Measurements from ENCODE around the gene PHF24. TPM values are rescaled to one million over a fixed set of nuclear protein-coding genes. Genes with fewer than 3 reads are reported as not detected.
A peak's percentile ranks its signal among the peaks of the same experiment; 100 is the strongest.

Gene PHF24
- total and polyA plus RNA-seq, 10 of the 15 experiments (the other 5 are each of a cell fraction or from before 2014, with no cell fraction given), result 0.02 to 0.04 TPM; not detected in 8

DNA sequence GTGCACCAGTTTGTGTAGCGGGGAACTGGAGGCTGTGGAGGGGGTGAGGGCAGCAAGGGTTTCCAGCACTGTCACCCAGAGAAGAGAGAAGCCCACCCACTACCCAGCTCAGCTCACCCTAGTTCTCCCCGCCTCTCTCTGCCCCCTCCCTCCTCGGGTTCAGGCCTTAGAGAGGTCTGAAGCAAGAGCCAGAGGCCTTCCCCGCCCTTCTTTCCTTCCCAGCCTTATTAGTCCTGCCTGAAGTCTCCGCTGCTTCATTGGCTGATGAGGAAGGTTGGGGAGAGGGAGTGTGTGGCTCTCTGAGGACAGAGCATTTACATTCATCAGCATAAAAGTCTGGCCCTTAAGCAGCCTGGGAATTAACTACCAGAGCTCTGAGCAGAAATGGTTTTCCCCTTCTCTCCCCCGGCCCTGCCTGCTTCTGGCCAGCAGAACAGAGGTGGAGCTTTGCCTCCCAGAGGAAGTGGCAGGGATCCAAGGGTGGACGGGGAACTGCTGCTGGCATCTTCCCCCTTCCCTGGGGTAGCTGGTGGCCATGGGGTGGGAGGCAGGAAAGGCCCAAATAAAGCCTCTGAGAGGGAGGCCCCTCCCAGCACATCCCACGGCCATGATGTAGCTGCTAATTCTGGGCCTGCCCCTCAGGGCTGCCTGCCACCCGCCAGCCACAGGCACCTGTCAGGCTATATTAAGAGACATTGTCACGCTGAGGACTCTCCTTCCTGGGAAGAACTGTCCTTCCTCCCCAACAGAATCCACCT, 35.6 kb downstream of the PHF24 start:
- ChIA-PET CTCF (interaction anchor here (0.5 to 7.4 kb wide), 12 partner anchors 9 to 291 kb away, joined by 3 to 63 read pairs (median 3); partner anchors contain the start of gene ATOSB), POLR2A (interaction anchor here (0.5 to 3.6 kb wide), 7 partner anchors 8 to 122 kb away, joined by 3 to 18 read pairs (median 3); partner anchors contain the start of genes ATOSB and VCP), RAD21 (ENCODE audit: unreplicated experiment) (interaction anchor here (1.3 to 2.7 kb wide), 5 partner anchors 9 to 120 kb away, joined by 5 to 14 read pairs (median 7); no protein-coding TSS in a partner anchor), SMC1A (ENCODE audit: uncharacterized antibody, unreplicated experiment) (interaction anchor here (0.6 to 4.5 kb wide), 7 partner anchors 9 to 1414 kb away, joined by 3 to 33 read pairs (median 5); partner anchors contain the start of genes FANCG and PIGO)
- DNase-seq (ENCODE audit: low read depth, low spot score), result no peak
- Histone ChIP-seq H3K4me2 (ENCODE audit: control insufficient read depth, insufficient read depth) (peak overlapping the region; percentile 35), H4K20me1 (ENCODE audit: control insufficient read depth, insufficient read depth) (no peaks in the 10 kb centered on the region), H3K9ac (ENCODE audit: control insufficient read depth, insufficient read depth, low read length) (peak overlapping the region; percentile 40), H3K4me3 (no peak overlapping the region; the same call in 1 of the 2 replicates), H2AFZ (ENCODE audit: control insufficient read depth, low read depth, low read length) (peak overlapping the region; percentile 79), H3K27ac (ENCODE audit: control insufficient read depth, insufficient read depth) (peak overlapping the region; percentile 69), H3K27me3 (replicated peaks in 1 of 2; ENCODE audit: control insufficient read depth in 2 of 2, insufficient read depth in 2 of 2, low read length in 1 of 2) (no peaks in the 10 kb centered on the region), H3K79me2 (ENCODE audit: control insufficient read depth, insufficient read depth, low read length) (no peaks in the 10 kb centered on the region), H3K4me1 (ENCODE audit: control insufficient read depth, insufficient read depth, low read length) (peaks cover 33% of the 10 kb centered on the region), H3K9me3 (replicated peaks; ENCODE audit: control insufficient read depth, insufficient read depth, low read length) (no peaks in the 10 kb centered on the region), H3K36me3 (ENCODE audit: control insufficient read depth in 2 of 2, insufficient read depth in 2 of 2, low read length in 1 of 2) (0 out of 4 replicates have a peak, but pooled peaks cover 0 to 2% of the 10 kb centered on the region in 2 experiments)
- intact Hi-C loops (cut with micrococcal nuclease; ENCODE audit: unreplicated experiment), result no loop called here
- no peak for FAIRE-seq
- TSS peak; percentile 54 for BruUV-seq (replicated peaks)
- ATAC-seq, result peak; percentile 14
- in situ Hi-C loops (cut with MboI), result no loop called here
- WGBS (ENCODE audit: insufficient coverage, insufficient replicate concordance, low lambda C conversion rate, missing lambda C conversion rate), result 17% methylated on average over 10 of the region's 10 CpGs
- TF ChIP-seq RUNX3 (IDR thresholded peaks at IDR 0.05; ENCODE audit: low read length), result no peak
- TF ChIP-seq RCOR1 (conservative IDR thresholded peaks at IDR 0.05; ENCODE audit: low read depth, low read length), result no peak
- TF ChIP-seq NR2C1 (IDR thresholded peaks at IDR 0.05), result no peak
- TF ChIP-seq, protein P1, sequence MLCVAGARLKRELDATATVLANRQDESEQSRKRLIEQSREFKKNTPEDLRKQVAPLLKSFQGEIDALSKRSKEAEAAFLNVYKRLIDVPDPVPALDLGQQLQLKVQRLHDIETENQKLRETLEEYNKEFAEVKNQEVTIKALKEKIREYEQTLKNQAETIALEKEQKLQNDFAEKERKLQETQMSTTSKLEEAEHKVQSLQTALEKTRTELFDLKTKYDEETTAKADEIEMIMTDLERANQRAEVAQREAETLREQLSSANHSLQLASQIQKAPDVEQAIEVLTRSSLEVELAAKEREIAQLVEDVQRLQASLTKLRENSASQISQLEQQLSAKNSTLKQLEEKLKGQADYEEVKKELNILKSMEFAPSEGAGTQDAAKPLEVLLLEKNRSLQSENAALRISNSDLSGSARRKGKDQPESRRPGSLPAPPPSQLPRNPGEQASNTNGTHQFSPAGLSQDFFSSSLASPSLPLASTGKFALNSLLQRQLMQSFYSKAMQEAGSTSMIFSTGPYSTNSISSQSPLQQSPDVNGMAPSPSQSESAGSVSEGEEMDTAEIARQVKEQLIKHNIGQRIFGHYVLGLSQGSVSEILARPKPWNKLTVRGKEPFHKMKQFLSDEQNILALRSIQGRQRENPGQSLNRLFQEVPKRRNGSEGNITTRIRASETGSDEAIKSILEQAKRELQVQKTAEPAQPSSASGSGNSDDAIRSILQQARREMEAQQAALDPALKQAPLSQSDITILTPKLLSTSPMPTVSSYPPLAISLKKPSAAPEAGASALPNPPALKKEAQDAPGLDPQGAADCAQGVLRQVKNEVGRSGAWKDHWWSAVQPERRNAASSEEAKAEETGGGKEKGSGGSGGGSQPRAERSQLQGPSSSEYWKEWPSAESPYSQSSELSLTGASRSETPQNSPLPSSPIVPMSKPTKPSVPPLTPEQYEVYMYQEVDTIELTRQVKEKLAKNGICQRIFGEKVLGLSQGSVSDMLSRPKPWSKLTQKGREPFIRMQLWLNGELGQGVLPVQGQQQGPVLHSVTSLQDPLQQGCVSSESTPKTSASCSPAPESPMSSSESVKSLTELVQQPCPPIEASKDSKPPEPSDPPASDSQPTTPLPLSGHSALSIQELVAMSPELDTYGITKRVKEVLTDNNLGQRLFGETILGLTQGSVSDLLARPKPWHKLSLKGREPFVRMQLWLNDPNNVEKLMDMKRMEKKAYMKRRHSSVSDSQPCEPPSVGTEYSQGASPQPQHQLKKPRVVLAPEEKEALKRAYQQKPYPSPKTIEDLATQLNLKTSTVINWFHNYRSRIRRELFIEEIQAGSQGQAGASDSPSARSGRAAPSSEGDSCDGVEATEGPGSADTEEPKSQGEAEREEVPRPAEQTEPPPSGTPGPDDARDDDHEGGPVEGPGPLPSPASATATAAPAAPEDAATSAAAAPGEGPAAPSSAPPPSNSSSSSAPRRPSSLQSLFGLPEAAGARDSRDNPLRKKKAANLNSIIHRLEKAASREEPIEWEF (IDR thresholded peaks at IDR 0.05; ENCODE audit: insufficient replicate concordance, low read depth, low read length), result no peak
- TF ChIP-seq BMI1 (IDR thresholded peaks at IDR 0.05; ENCODE audit: borderline replicate concordance), result no peak
- peak; percentile 83 for TF ChIP-seq IKZF1 (conservative IDR thresholded peaks at IDR 0.05)
- TF ChIP-seq ZSCAN29 (IDR thresholded peaks at IDR 0.05), result no peak
- TF ChIP-seq TARDBP (IDR thresholded peaks at IDR 0.05; ENCODE audit: borderline replicate concordance), result no peak
- 0 out of 2 replicates have a peak, but pooled peaks have one; percentile 51 for TF ChIP-seq DPF2 (IDR thresholded peaks at IDR 0.05)
- no peak for TF ChIP-seq CBX3 (IDR thresholded peaks at IDR 0.05; ENCODE audit: borderline replicate concordance, low read depth)
- no peak for TF ChIP-seq NFYB (IDR thresholded peaks at IDR 0.05; ENCODE audit: insufficient read depth, low read depth, low read length)
- TF ChIP-seq, protein P2, sequence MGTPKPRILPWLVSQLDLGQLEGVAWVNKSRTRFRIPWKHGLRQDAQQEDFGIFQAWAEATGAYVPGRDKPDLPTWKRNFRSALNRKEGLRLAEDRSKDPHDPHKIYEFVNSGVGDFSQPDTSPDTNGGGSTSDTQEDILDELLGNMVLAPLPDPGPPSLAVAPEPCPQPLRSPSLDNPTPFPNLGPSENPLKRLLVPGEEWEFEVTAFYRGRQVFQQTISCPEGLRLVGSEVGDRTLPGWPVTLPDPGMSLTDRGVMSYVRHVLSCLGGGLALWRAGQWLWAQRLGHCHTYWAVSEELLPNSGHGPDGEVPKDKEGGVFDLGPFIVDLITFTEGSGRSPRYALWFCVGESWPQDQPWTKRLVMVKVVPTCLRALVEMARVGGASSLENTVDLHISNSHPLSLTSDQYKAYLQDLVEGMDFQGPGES (IDR thresholded peaks at IDR 0.05), result no peak
- no peak for TF ChIP-seq IRF4 (IDR thresholded peaks at IDR 0.05; ENCODE audit: low read depth, low read length)
- TF ChIP-seq MTA3 (IDR thresholded peaks at IDR 0.05; ENCODE audit: borderline replicate concordance, low read length), result no peak
- TF ChIP-seq MXI1 (IDR thresholded peaks at IDR 0.05; ENCODE audit: low read depth, low read length), result no peak
- TF ChIP-seq, protein P3, sequence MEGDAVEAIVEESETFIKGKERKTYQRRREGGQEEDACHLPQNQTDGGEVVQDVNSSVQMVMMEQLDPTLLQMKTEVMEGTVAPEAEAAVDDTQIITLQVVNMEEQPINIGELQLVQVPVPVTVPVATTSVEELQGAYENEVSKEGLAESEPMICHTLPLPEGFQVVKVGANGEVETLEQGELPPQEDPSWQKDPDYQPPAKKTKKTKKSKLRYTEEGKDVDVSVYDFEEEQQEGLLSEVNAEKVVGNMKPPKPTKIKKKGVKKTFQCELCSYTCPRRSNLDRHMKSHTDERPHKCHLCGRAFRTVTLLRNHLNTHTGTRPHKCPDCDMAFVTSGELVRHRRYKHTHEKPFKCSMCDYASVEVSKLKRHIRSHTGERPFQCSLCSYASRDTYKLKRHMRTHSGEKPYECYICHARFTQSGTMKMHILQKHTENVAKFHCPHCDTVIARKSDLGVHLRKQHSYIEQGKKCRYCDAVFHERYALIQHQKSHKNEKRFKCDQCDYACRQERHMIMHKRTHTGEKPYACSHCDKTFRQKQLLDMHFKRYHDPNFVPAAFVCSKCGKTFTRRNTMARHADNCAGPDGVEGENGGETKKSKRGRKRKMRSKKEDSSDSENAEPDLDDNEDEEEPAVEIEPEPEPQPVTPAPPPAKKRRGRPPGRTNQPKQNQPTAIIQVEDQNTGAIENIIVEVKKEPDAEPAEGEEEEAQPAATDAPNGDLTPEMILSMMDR (IDR thresholded peaks at IDR 0.05 in 2 of 3, conservative IDR thresholded peaks at IDR 0.05 in 1 of 3; ENCODE audit: control insufficient read depth in 2 of 3, extremely low read depth in 1 of 3, insufficient read depth in 1 of 3, low read depth in 3 of 3, low read length in 3 of 3), result no peak
